NT2/D1 (cell line): ENCODE data around the gene TREH.

Experiments used
- YY1 ChIP-seq: IDR thresholded peaks from 2 replicates; pipeline ENCODE4 v1.6.1; 2011; ENCODE audit not compliant: insufficient read length, insufficient read depth
- ZNF274 ChIP-seq: IDR thresholded peaks from 2 replicates; pipeline ENCODE4 v1.6.1; 2011; ENCODE audit warnings: mild to moderate bottlenecking, low read depth, low read length

GRCh38 chr11:118608360-118609227 is 70.9 kb downstream of the TREH start:
- no peak for TF ChIP-seq YY1
- TF ChIP-seq ZNF274 = no peak
